Small intestine (tissue), 7 donors: Measurements from ENCODE around the gene MYO1F. TPM values are rescaled to one million over a fixed set of nuclear protein-coding genes. Genes with fewer than 3 reads are reported as not detected.
A peak's percentile ranks its signal among the peaks of the same experiment; 100 is the strongest.

Experiments used
- DNase-seq, 2 donors: peaks; one replicate each; pipeline versions ENCODE4 v3.0.0 to v3.0.0-alpha.2; 2013
- FAIRE-seq: peaks from 2 replicates; lab custom pipeline; 2012; peaks lifted over from hg19 to GRCh38; lab: Jason Lieb, UNC
- H3K27ac ChIP-seq, 3 donors: one replicate each; pipeline ENCODE4 v1.5.1; 2013; ENCODE audit warnings: low read length in 2 of 3, mild to moderate bottlenecking in 2 of 3, control low read depth in 1 of 3, inconsistent platforms in 1 of 3, low read depth in 1 of 3, moderate library complexity in 1 of 3
- H3K27me3 ChIP-seq, 3 donors: one replicate each; pipeline ENCODE4 v1.6.1; 2013; ENCODE audit warnings: low read length in 3 of 3, inconsistent platforms in 1 of 3; ENCODE audit not compliant: control insufficient read depth in 3 of 3, insufficient read depth in 3 of 3
- H3K36me3 ChIP-seq, 3 donors: one replicate each; pipeline ENCODE4 v1.6.1; 2013; ENCODE audit warnings: low read length in 3 of 3, inconsistent platforms in 1 of 3, low read depth in 1 of 3, mild to moderate bottlenecking in 1 of 3, moderate library complexity in 1 of 3; ENCODE audit not compliant: control insufficient read depth in 3 of 3, insufficient read depth in 2 of 3
- H3K4me1 ChIP-seq, 3 donors: one replicate each; pipeline ENCODE4 v1.6.1; 2013; ENCODE audit warnings: low read length in 2 of 3, inconsistent platforms in 1 of 3, low read depth in 1 of 3, mild to moderate bottlenecking in 1 of 3, moderate library complexity in 1 of 3; ENCODE audit not compliant: control insufficient read depth in 3 of 3, insufficient read depth in 2 of 3
- H3K4me3 ChIP-seq, 3 donors: one replicate each; pipeline ENCODE4 v1.5.1; 2013; ENCODE audit warnings: low read length in 3 of 3, control low read depth in 1 of 3, inconsistent platforms in 1 of 3, low read depth in 1 of 3, mild to moderate bottlenecking in 1 of 3, moderate library complexity in 1 of 3
- H3K9me3 ChIP-seq, 2 donors: one replicate each; pipeline ENCODE4 v1.6.1; 2013; ENCODE audit warnings: low read depth in 1 of 2, low read length in 1 of 2; ENCODE audit not compliant: control insufficient read depth in 2 of 2, insufficient read depth in 1 of 2
- WGBS, 3 donors: extraction: QIAGEN DNeasy Blood & Tissue Kit; methylation state at CpG; one replicate each; pipeline ENCODE4 v1.1.7; 2013; 5-methylcytosine and 5-hydroxymethylcytosine counted together
- polyA plus RNA-seq, 4 donors: library from polyadenylated mRNA; stranded (reverse) in 3 of 4; unstranded in 1 of 4; fragments of 200-250 nt in 3 of 4; fragments of 120-200 nt in 1 of 4; gene quantifications; one replicate each; pipeline versions ENCODE4 v1.2.1 to v1.2.3, GENCODE V29; 2013
- donor health status: healthy with polysubstance abuse.
- donor health status: control.
- donor health status: control.
- donor health status: Bipolar disorder and iron deficiency.
- donor health status: healthy.

Gene MYO1F
- polyA plus RNA-seq, 4 donors = 1.3 to 13.7 (median 6.0) TPM

GRCh38 chr19:8550070-8550469 is 27.2 kb downstream of the MYO1F start:
- DNase-seq (no peak), FAIRE-seq (no peak)
- no peak overlapping the region for H3K27ac ChIP-seq
- no peaks in the 10 kb centered on the region for H3K4me1 ChIP-seq
- H3K27me3 ChIP-seq = no peaks in the 10 kb centered on the region
- H3K9me3 ChIP-seq = no peaks in the 10 kb centered on the region
- peaks cover 0 to 38% (median 2%) of the 10 kb centered on the region in 3 donors for H3K36me3 ChIP-seq
- WGBS, 3 donors = 92 to 96% (median 95%) methylated on average over 15 of the region's 15 CpGs
- H3K4me3 ChIP-seq = peak overlapping the region in 1 of 3 donors; percentile 11

GRCh38 chr19:8545743-8546142 is 31.5 kb downstream of the MYO1F start:
- DNase-seq = no peak
- Histone ChIP-seq H3K4me3 (no peak overlapping the region), H3K27ac (no peak overlapping the region), H3K36me3 (peaks cover 0 to 52% (median 0%) of the 10 kb centered on the region in 3 donors), H3K4me1 (no peaks in the 10 kb centered on the region), H3K9me3 (no peaks in the 10 kb centered on the region), H3K27me3 (no peaks in the 10 kb centered on the region)
- 92 to 96% (median 93%) methylated on average over 8 of the region's 8 CpGs for WGBS, 3 donors
- no peak for FAIRE-seq

GRCh38 chr19:8544168-8544567 is 33.1 kb downstream of the MYO1F start:
- H3K36me3 ChIP-seq = peaks cover 0 to 48% (median 0%) of the 10 kb centered on the region in 3 donors
- WGBS, 3 donors = 95 to 97% (median 96%) methylated on average over 20 of the region's 20 CpGs
- H3K27ac ChIP-seq = no peak overlapping the region
- FAIRE-seq (no peak), DNase-seq (no peak)
- H3K9me3 ChIP-seq = no peaks in the 10 kb centered on the region
- H3K4me3 ChIP-seq = no peak overlapping the region
- no peaks in the 10 kb centered on the region for H3K4me1 ChIP-seq
- H3K27me3 ChIP-seq = no peaks in the 10 kb centered on the region

- DNase-seq (no peak), FAIRE-seq (no peak)
- peaks cover 0 to 19% (median 4%) of the 10 kb centered on the region in 3 donors for H3K36me3 ChIP-seq
- no peak overlapping the region for H3K27ac ChIP-seq
- no peak overlapping the region for H3K4me3 ChIP-seq
- H3K4me1 ChIP-seq = no peaks in the 10 kb centered on the region
- H3K27me3 ChIP-seq = no peaks in the 10 kb centered on the region
- WGBS, 3 donors = 95 to 96% (median 96%) methylated on average over 12 of the region's 12 CpGs
- no peaks in the 10 kb centered on the region for H3K9me3 ChIP-seq
Observed at GRCh38 chr19:8539621-8540149, 37.6 kb downstream of the MYO1F start.

GRCh38 chr19:8537099-8537498 is 40.1 kb downstream of the MYO1F start:
- no peak for FAIRE-seq
- Histone ChIP-seq H3K4me3 (no peak overlapping the region), H3K27me3 (no peaks in the 10 kb centered on the region), H3K27ac (no peak overlapping the region), H3K36me3 (peaks cover 0 to 10% (median 4%) of the 10 kb centered on the region in 3 donors), H3K4me1 (peaks cover 0 to 7% (median 2%) of the 10 kb centered on the region in 3 donors), H3K9me3 (no peaks in the 10 kb centered on the region)
- no peak for DNase-seq
- 93 to 98% (median 97%) methylated on average over 3 of the region's 3 CpGs for WGBS, 3 donors

- 86 to 91% (median 90%) methylated on average over 22 of the region's 22 CpGs for WGBS, 3 donors
- DNase-seq (no peak), FAIRE-seq (no peak)
- Histone ChIP-seq H3K27me3 (no peaks in the 10 kb centered on the region), H3K4me3 (no peak overlapping the region), H3K36me3 (peaks cover 0 to 4% (median 2%) of the 10 kb centered on the region in 3 donors), H3K4me1 (peaks cover 0 to 11% (median 2%) of the 10 kb centered on the region in 3 donors), H3K27ac (no peak overlapping the region), H3K9me3 (no peaks in the 10 kb centered on the region)
Observed at GRCh38 chr19:8536282-8536681, 41.0 kb downstream of the MYO1F start.

GRCh38 chr19:8532225-8532624 is 45.0 kb downstream of the MYO1F start:
- Histone ChIP-seq H3K4me3 (no peak overlapping the region), H3K9me3 (peaks cover 0 to 8% of the 10 kb centered on the region in 2 donors), H3K36me3 (peaks cover 0 to 11% (median 4%) of the 10 kb centered on the region in 3 donors), H3K27me3 (no peaks in the 10 kb centered on the region), H3K27ac (peak overlapping the region in 1 of 3 donors; percentile 25), H3K4me1 (peaks cover 0 to 23% (median 2%) of the 10 kb centered on the region in 3 donors)
- WGBS, 3 donors = 29 to 63% (median 42%) methylated on average over 2 of the region's 2 CpGs
- FAIRE-seq = no peak
- DNase-seq = peak; percentile 67 to 73

- Histone ChIP-seq H3K4me1 (peaks cover 0 to 28% (median 2%) of the 10 kb centered on the region in 3 donors), H3K4me3 (no peak overlapping the region), H3K9me3 (peaks cover 0 to 8% of the 10 kb centered on the region in 2 donors), H3K36me3 (peaks cover 0 to 14% (median 0%) of the 10 kb centered on the region in 3 donors), H3K27me3 (no peaks in the 10 kb centered on the region), H3K27ac (no peak overlapping the region)
- DNase-seq (no peak), FAIRE-seq (no peak)
- 84 to 88% (median 87%) methylated on average over 7 of the region's 7 CpGs for WGBS, 3 donors
Observed at GRCh38 chr19:8531470-8531869, 45.8 kb downstream of the MYO1F start.
